HepG2 (cell line): Measurements from ENCODE around the gene ABCA13. TPM values are rescaled to one million over a fixed set of nuclear protein-coding genes. Genes with fewer than 3 reads are reported as not detected.

Experiments used
- ATAC-seq: fragments of 200-7000 bp; cut with Tn5 transposase; 3 replicates; pipeline ENCODE4 v1.9.1; 2020; ENCODE audit warnings: mild to moderate bottlenecking, moderate library complexity
- BruUV-seq: library from RNA; stranded (reverse); fragments of 400-500 nt; replicated peaks from 2 replicates; lab custom pipeline; 2021; lab: Mats Ljungman, UMichigan
- CTCF ChIA-PET: fragments of 300-600 bp; formaldehyde crosslinking; extraction: SDS; loops from one replicate; lab custom pipeline; 2021; ENCODE audit warnings: low total read pairs, inconsistent platforms, low intra/inter-chr PET ratio; lab: Yijun Ruan, JAX
- POLR2A ChIA-PET: fragments of 350-600 bp; sonication (Branson Sonifier 250); formaldehyde crosslinking; loops from one replicate; lab custom pipeline; 2020; ENCODE audit warnings: antibody characterized with exemption, inconsistent platforms; lab: Yijun Ruan, JAX
- DNase-seq: peaks from one replicate; pipeline ENCODE4 v3.0.0-alpha.2; 2015; ENCODE audit warnings: low spot score
- FAIRE-seq: peaks from 3 replicates; lab custom pipeline; 2011; peaks lifted over from hg19 to GRCh38; lab: Jason Lieb, UNC
- H2AFZ ChIP-seq: one replicate; pipeline ENCODE4 v1.6.1; 2011; ENCODE audit warnings: low read length, inconsistent platforms
- H3K27ac ChIP-seq: fragments of 300-600 bp; 3 replicates; pipeline ENCODE4 v1.8.0; 2011; ENCODE audit warnings: mixed run types, mild to moderate bottlenecking, mixed read lengths, low read length, inconsistent platforms; ENCODE audit not compliant: insufficient read depth; ENCODE audit errors: extremely low read length
- H3K27me3 ChIP-seq, 2 experiments: fragments of 200-600 bp in 1 of 2; 2 replicates in 1 of 2; 3 replicates in 1 of 2; pipeline versions ENCODE4 v1.6.0 to v1.8.0; 2011; ENCODE audit warnings: low read length in 2 of 2, mild to moderate bottlenecking in 2 of 2, moderate library complexity in 2 of 2, inconsistent platforms in 1 of 2; ENCODE audit not compliant: insufficient read depth in 2 of 2, control insufficient read depth in 1 of 2
- H3K36me3 ChIP-seq, 2 experiments: fragments of 200-600 bp in 1 of 2; replicated peaks in 1 of 2; 2 replicates in 1 of 2; 3 replicates in 1 of 2; pipeline versions ENCODE4 v1.5.1 to v1.8.0; 2011; ENCODE audit warnings: low read length in 2 of 2, inconsistent platforms in 1 of 2; ENCODE audit not compliant: insufficient read depth in 2 of 2, control insufficient read depth in 1 of 2
- H3K4me1 ChIP-seq: 2 replicates; pipeline ENCODE4 v1.5.1; 2012; ENCODE audit warnings: low read length, inconsistent platforms; ENCODE audit not compliant: insufficient read depth
- H3K4me2 ChIP-seq: 2 replicates; pipeline ENCODE4 v1.6.0; 2011; ENCODE audit warnings: low read depth, low read length, inconsistent platforms
- H3K4me3 ChIP-seq, 3 experiments: fragments of 200-600 bp in 1 of 3; sonication (generic), shearing (Covaris generic) in 1 of 3; replicated peaks in 1 of 3; 2 replicates each; pipeline ENCODE4 v1.5.1; 2011 to 2016; ENCODE audit warnings: low read length in 3 of 3, inconsistent platforms in 2 of 3, low read depth in 2 of 3, mild to moderate bottlenecking in 2 of 3, control low read depth in 1 of 3, mixed read lengths in 1 of 3; ENCODE audit not compliant: insufficient read depth in 1 of 3
- H3K79me2 ChIP-seq: one replicate; pipeline ENCODE4 v1.6.1; 2011; ENCODE audit warnings: low read length, inconsistent platforms; ENCODE audit not compliant: insufficient read depth
- H3K9ac ChIP-seq: 2 replicates; pipeline ENCODE4 v1.6.0; 2011; ENCODE audit warnings: mild to moderate bottlenecking, low read depth, low read length, inconsistent platforms; ENCODE audit not compliant: insufficient read depth
- H3K9me3 ChIP-seq: 2 replicates; pipeline ENCODE4 v1.5.1; 2012; ENCODE audit warnings: mild to moderate bottlenecking, low read length
- H4K20me1 ChIP-seq: 2 replicates; pipeline ENCODE4 v1.6.0; 2011; ENCODE audit warnings: inconsistent platforms, mild to moderate bottlenecking, low read length, moderate library complexity; ENCODE audit not compliant: insufficient read depth
- CBX2 ChIP-seq, 2 experiments: fragments of 200-600 bp in 1 of 2; sonication (generic); formaldehyde crosslinking in 1 of 2; IDR thresholded peaks; 2 replicates each; pipeline versions ENCODE4 v1.7.0 to v1.8.1; 2018 to 2022; ENCODE audit warnings: low read depth in 2 of 2, low read length in 1 of 2, mild to moderate bottlenecking in 1 of 2, missing genetic modification reagents in 1 of 2
- DNMT1 ChIP-seq: sonication (generic); formaldehyde crosslinking; IDR thresholded peaks from 2 replicates; pipeline ENCODE4 v1.5.1; 2020; ENCODE audit warnings: mild to moderate bottlenecking, missing genetic modification reagents
- GLI4 ChIP-seq: sonication (generic); formaldehyde crosslinking; IDR thresholded peaks from 2 replicates; pipeline ENCODE4 v1.5.1; 2020; ENCODE audit warnings: missing genetic modification reagents, mild to moderate bottlenecking, moderate library complexity, borderline replicate concordance
- HOXA9 ChIP-seq: sonication (generic); formaldehyde crosslinking; IDR thresholded peaks from 2 replicates; pipeline ENCODE4 v1.8.1; 2022; ENCODE audit warnings: missing genetic modification reagents, mild to moderate bottlenecking, moderate library complexity, borderline replicate concordance
- KAT8 ChIP-seq: IDR thresholded peaks from 2 replicates; pipeline ENCODE4 v1.6.1; 2016; ENCODE audit warnings: missing genetic modification reagents, missing compliant biosample characterization
- KLF12 ChIP-seq: sonication (generic); formaldehyde crosslinking; IDR thresholded peaks from 2 replicates; pipeline ENCODE4 v1.4.0; 2020; ENCODE audit warnings: missing genetic modification reagents, borderline replicate concordance
- MTF1 ChIP-seq: sonication (generic); formaldehyde crosslinking; IDR thresholded peaks from 2 replicates; pipeline ENCODE4 v1.5.0; 2020; ENCODE audit warnings: missing genetic modification reagents
- NCOR1 ChIP-seq: fragments of 200-600 bp; sonication (generic); IDR thresholded peaks from 2 replicates; pipeline ENCODE4 v1.7.0; 2017; ENCODE audit warnings: antibody characterized with exemption, low read length, borderline replicate concordance
- NR3C1 ChIP-seq: sonication (generic); formaldehyde crosslinking; IDR thresholded peaks from 2 replicates; pipeline ENCODE4 v1.4.0; 2020; ENCODE audit warnings: missing genetic modification reagents
- PHF20 ChIP-seq: sonication (generic); formaldehyde crosslinking; IDR thresholded peaks from 2 replicates; pipeline ENCODE4 v1.5.0; 2020; ENCODE audit warnings: mild to moderate bottlenecking, missing genetic modification reagents
- SMAD1 ChIP-seq: sonication (generic); formaldehyde crosslinking; IDR thresholded peaks from 2 replicates; pipeline ENCODE4 v1.4.0; 2020; ENCODE audit warnings: missing genetic modification reagents, low read depth, mild to moderate bottlenecking, borderline replicate concordance
- ZNF569 ChIP-seq: sonication (generic); formaldehyde crosslinking; IDR thresholded peaks from 2 replicates; pipeline ENCODE4 v1.5.0; 2020; ENCODE audit warnings: mild to moderate bottlenecking, missing genetic modification reagents, moderate library complexity, borderline replicate concordance
- ZNF747 ChIP-seq: sonication (generic); formaldehyde crosslinking; IDR thresholded peaks from 2 replicates; pipeline ENCODE4 v1.8.1; 2023; ENCODE audit warnings: missing genetic modification reagents, mild to moderate bottlenecking, borderline replicate concordance
- WGBS: methylation state at CpG from one replicate; pipeline ENCODE4 v1.1.6; 2017; ENCODE audit warnings: low lambda C conversion rate; 5-methylcytosine and 5-hydroxymethylcytosine counted together
- in situ Hi-C: cut with HindIII; loops from 2 replicates; pipeline ENCODE4 v1.10.0; 2017; ENCODE audit warnings: low pct_unique_long_range_greater_than_20kb; ENCODE audit not compliant: extremely low pct_ligation_motif_present
- intact Hi-C: fragments of 100-400 bp; cut with micrococcal nuclease; formaldehyde crosslinking; loops from one replicate; pipeline ENCODE4 v1.10.0; 2022; ENCODE audit not compliant: unreplicated experiment
- polyA plus RNA-seq, 8 experiments: library from polyadenylated mRNA; depleted of rRNA in 3 of 8; stranded (reverse) in 7 of 8; unstranded in 1 of 8; fragments of >200 nt; fragmentation: Illumina TruSeq in 4 of 8; extraction: Trizol in 4 of 8; gene quantifications; 2 replicates each; pipeline versions ENCODE4 v1.2.1 to v1.2.3, GENCODE V29; 2011 to 2016; ENCODE audit warnings: low read depth in 4 of 8, missing spikeins in 1 of 8, mixed read lengths in 1 of 8; ENCODE audit not compliant: insufficient read depth in 1 of 8
- total RNA-seq, 5 experiments: library from RNA; depleted of rRNA; stranded (reverse); fragments of >200 nt; fragmentation: Illumina TruSeq; extraction: Trizol; gene quantifications; 2 replicates each; pipeline ENCODE4 v1.2.3, GENCODE V29; 2016; ENCODE audit warnings: low read depth in 1 of 5
- TF ChIP-seq, protein P1 (sequence below): sonication (generic); formaldehyde crosslinking; IDR thresholded peaks from 2 replicates; pipeline ENCODE4 v1.9.0; 2021; ENCODE audit warnings: missing genetic modification reagents, mild to moderate bottlenecking, borderline replicate concordance
- TF ChIP-seq, protein P2 (sequence below): sonication (generic); formaldehyde crosslinking; IDR thresholded peaks from 2 replicates; pipeline ENCODE4 v1.5.1; 2020; ENCODE audit warnings: mild to moderate bottlenecking, missing genetic modification reagents, moderate library complexity
- TF ChIP-seq, protein P3 (sequence below): sonication (generic); formaldehyde crosslinking; IDR thresholded peaks from 2 replicates; pipeline ENCODE4 v1.4.0; 2020; ENCODE audit warnings: mild to moderate bottlenecking, missing genetic modification reagents, borderline replicate concordance

The ABCA13 gene
- total and polyA plus RNA-seq, 2 of the 13 experiments (the other 11 are each of a cell fraction or from before 2014, with no cell fraction given) = 0.03 TPM; not detected in 1

GRCh38 chr7:48455363-48455762 lies 284.1 kb downstream of the ABCA13 start (continued):
- no peak for TF ChIP-seq ZNF747
- TF ChIP-seq, protein P1, sequence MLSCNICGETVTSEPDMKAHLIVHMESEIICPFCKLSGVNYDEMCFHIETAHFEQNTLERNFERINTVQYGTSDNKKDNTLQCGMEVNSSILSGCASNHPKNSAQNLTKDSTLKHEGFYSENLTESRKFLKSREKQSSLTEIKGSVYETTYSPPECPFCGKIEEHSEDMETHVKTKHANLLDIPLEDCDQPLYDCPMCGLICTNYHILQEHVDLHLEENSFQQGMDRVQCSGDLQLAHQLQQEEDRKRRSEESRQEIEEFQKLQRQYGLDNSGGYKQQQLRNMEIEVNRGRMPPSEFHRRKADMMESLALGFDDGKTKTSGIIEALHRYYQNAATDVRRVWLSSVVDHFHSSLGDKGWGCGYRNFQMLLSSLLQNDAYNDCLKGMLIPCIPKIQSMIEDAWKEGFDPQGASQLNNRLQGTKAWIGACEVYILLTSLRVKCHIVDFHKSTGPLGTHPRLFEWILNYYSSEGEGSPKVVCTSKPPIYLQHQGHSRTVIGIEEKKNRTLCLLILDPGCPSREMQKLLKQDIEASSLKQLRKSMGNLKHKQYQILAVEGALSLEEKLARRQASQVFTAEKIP (CRISPR knock-in tag) = no peak
- TF ChIP-seq, all 625 proteins: peak for 0

- Histone ChIP-seq H3K27me3 (no peaks in the 10 kb centered on the region; a peak in 1 of 5 replicates), H3K79me2 (no peaks in the 10 kb centered on the region), H4K20me1 (no peaks in the 10 kb centered on the region), H3K36me3 (no peaks in the 10 kb centered on the region), H3K4me2 (no peak overlapping the region), H3K9ac (no peak overlapping the region), H3K4me1 (no peaks in the 10 kb centered on the region), H3K27ac (no peak overlapping the region), H3K4me3 (no peak overlapping the region), H3K9me3 (no peaks in the 10 kb centered on the region), H2AFZ (no peak overlapping the region)
- ATAC-seq (no peak), DNase-seq (no peak), FAIRE-seq (no peak)
- 7% methylated on average over 4 of the region's 4 CpGs for WGBS
- in situ Hi-C loops (no loop called here), intact Hi-C loops (no loop called here)
- BruUV-seq = no TSS peak
- TF ChIP-seq HOXA9 (CRISPR knock-in tag) (no peak), ZNF569 (CRISPR knock-in tag) (no peak), GLI4 (CRISPR knock-in tag) (no peak), KAT8 (CRISPR knock-in tag) (no peak), NCOR1 (no peak), DNMT1 (CRISPR knock-in tag) (no peak), CBX2 (IDR thresholded peaks at IDR 0.05; ENCODE audit: low read depth, low read length) (no peak), CBX2 (CRISPR knock-in tag; IDR thresholded peaks at IDR 0.05; ENCODE audit: low read depth) (no peak), PHF20 (CRISPR knock-in tag) (no peak), KLF12 (CRISPR knock-in tag) (no peak), SMAD1 (CRISPR knock-in tag) (no peak), NR3C1 (CRISPR knock-in tag) (no peak), MTF1 (no peak)
- TF ChIP-seq, protein P2, sequence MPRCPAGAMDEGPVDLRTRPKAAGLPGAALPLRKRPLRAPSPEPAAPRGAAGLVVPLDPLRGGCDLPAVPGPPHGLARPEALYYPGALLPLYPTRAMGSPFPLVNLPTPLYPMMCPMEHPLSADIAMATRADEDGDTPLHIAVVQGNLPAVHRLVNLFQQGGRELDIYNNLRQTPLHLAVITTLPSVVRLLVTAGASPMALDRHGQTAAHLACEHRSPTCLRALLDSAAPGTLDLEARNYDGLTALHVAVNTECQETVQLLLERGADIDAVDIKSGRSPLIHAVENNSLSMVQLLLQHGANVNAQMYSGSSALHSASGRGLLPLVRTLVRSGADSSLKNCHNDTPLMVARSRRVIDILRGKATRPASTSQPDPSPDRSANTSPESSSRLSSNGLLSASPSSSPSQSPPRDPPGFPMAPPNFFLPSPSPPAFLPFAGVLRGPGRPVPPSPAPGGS (CRISPR knock-in tag) = no peak
- TF ChIP-seq, protein P3, sequence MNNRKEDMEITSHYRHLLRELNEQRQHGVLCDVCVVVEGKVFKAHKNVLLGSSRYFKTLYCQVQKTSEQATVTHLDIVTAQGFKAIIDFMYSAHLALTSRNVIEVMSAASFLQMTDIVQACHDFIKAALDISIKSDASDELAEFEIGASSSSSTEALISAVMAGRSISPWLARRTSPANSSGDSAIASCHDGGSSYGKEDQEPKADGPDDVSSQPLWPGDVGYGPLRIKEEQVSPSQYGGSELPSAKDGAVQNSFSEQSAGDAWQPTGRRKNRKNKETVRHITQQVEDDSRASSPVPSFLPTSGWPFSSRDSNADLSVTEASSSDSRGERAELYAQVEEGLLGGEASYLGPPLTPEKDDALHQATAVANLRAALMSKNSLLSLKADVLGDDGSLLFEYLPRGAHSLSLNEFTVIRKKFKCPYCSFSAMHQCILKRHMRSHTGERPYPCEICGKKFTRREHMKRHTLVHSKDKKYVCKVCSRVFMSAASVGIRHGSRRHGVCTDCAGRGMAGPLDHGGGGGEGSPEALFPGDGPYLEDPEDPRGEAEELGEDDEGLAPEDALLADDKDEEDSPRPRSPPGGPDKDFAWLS (CRISPR knock-in tag) = no peak
- ChIA-PET POLR2A (no interaction called here), CTCF (no interaction called here)
Observed at GRCh38 chr7:48458701-48459524, 287.7 kb downstream of the ABCA13 start.
